CD4-positive, alpha-beta T cell treated with Interleukin-17A for 4 hours (primary cell): ENCODE data around the gene ALK.
A peak's percentile ranks its signal among the peaks of the same experiment; 100 is the strongest.

Experiments
- DNase-seq: peaks from one replicate; pipeline ENCODE4 v3.0.0-alpha.2; 2020; ENCODE audit warnings: mixed read lengths

Gene ALK

DNA sequence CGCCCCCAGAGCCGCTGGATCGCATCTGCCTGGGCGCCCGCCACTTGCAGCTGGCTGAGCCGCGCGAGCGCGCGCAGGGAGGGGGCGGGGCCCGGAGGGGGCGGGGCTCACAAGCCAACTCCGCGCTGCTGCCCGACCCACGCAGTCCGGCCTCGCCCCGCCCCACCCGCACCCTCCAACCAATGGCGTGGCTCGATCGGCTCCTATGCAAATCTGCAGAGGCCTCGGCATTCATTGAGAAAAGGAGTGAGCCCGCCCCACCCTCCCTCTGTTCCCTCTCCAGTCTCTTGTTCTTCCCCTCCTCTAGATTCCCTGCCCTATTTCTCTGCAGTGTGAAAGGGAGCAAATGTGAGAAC, at the start of gene ALK:
TSS of gene ALK (minus strand) at position 27 of the 356 bp plus-strand sequence. CDS start 927 bp downstream, outside the sequence.
- DNase-seq = peak; percentile 57

- DNase-seq = no peak
These were observed 44.9 kb upstream of the ALK start for GRCh38 chr2:29966266-29966665.

- DNase-seq = no peak
These were observed 42.7 kb upstream of the ALK start for GRCh38 chr2:29963972-29964570.

GRCh38 chr2:29962922-29963321, 41.5 kb upstream of the ALK start:
- DNase-seq = no peak

GRCh38 chr2:29954316-29954715, 32.9 kb upstream of the ALK start:
- DNase-seq = no peak

- no peak for DNase-seq
These were observed 31.6 kb upstream of the ALK start for GRCh38 chr2:29952973-29953372.

- no peak for DNase-seq
These were observed 30.2 kb upstream of the ALK start for GRCh38 chr2:29951576-29951975.

DNA sequence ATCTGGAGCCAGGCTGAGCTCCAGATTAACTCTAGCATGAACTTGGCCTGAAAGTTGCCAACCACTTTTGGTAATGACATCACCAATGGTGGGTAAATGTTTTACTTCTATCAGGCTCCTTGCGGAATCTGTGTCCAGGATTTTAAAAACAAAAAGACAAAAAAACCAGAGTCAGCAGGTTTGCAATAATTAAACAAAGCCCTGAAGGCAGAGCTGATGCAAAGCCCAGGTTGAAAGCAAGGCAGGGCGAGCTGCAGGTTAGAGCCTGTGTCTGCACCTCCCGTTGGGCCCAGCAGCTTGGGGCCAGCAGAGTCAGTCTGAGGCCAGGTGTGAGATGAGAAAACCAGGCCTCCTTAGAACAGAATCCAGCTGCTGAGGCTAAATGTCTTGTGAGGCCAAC, 29.1 kb upstream of the ALK start:
- no peak for DNase-seq

DNA sequence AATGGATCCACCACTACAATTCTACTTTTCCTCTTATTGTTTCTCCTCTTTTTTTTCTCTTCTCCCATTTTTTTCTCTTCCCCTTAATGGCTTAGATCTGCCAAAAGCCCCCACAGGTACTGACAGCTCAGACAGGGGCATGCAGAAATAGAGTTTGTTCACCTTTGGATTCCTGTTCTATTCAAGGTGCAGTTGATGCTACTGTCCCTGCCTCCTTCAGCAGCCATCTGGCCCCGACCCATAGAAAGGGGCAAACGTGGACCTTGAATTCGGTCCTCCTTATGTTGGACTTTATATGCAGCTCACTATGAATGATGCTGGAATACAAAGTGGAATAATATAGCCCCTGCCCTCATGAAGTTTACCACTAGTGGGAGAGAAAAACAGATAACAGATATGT, 27.7 kb upstream of the ALK start:
- no peak for DNase-seq

GRCh38 chr2:29946505-29946904, 25.1 kb upstream of the ALK start:
- no peak for DNase-seq

- no peak for DNase-seq
These were observed 21.3 kb upstream of the ALK start for GRCh38 chr2:29942711-29943110.

GRCh38 chr2:29940706-29941105, 19.3 kb upstream of the ALK start:
- DNase-seq = no peak

GRCh38 chr2:29936020-29936419, 14.6 kb upstream of the ALK start:
- DNase-seq = no peak

DNA sequence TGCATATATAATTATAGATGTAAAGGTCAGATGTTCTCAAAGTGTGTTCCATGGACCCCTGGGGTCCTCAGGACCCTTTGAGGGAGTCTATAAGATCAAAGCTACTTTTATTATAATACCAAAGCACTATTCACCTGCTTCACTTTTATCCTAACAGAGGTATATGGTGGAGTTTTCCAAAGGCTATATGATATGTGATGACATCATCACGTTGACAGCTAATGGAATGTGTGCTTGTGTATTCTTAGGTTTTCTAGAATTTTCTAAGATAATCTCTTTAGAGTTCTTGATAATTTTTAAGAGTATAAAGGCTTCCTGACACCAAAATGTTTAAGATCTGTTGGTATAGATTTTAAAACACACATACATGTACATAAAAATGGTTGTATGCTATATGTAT, 10.4 kb upstream of the ALK start:
- no peak for DNase-seq

GRCh38 chr2:29923110-29923721, 1.8 kb upstream of the ALK start:
- peak; percentile 50 for DNase-seq

DNA sequence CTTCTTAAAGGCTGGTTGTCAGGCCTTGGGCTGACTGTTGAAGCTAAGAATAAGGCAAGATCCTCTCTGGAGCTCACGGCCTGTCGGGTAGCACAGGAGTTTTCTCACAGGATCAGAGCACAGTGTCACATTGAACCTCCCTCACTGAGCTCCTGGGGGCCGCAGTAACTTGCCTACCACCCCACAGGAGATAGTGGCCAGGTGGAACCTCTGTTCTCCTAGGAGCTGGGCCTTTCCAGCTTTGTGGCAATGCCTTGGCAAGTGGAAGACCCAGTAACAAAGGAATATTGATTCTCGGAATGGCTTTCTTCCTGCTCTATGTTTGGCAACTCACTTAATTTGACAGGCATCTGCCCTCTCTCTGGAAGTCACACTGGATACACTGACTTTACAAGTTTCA, 1.2 kb upstream of the ALK start:
- DNase-seq = no peak

DNA sequence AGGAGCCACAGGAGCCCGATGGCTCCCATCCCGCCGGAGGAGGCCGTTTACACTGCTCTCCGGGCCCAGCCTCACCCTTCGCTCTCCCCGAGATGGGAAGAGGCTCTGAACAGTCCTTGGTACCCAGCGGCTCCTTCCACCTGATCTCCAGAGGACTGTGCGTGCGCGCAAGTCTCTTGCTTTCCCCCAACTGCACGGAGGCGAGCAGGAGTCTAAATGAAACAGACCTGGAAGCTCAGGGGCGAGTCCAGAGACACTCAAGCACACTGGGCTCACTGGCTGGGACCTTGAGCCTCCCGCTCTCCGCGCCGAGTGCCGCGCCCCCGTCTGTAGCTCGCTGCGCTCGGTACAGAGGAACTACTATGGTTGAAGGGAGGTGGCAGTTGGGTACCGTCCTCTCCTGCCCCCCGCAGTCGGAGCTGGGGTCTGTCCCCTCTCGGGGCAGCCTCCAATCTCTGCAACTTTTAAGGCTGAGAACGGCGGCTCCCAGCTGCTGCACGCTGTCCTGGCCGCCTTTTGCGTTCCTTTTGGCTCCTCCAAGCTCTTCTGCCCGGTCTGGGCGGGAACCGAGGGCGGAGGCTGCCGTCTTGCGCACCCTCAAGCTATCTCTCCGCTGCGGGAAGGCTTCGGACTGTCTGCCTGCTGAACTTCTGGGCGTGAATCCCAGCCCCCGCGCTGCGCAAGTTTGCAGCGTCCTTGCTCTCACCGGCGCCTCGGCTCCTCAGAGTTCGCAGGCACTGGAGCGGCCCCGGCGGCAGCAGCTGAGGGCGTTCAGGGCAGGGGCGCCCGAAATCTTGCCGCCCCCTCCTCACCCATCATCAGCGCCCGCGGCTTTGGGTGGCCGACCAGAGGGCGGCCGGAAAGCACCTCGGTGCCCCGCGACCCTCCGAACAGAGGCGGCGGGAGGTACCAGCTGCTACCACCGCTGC, 491 bp downstream of the ALK start:
- no peak for DNase-seq

- peak; percentile 41 for DNase-seq
These were observed 1.2 kb downstream of the ALK start for GRCh38 chr2:29920130-29920577.

- DNase-seq = no peak
These were observed 2.4 kb downstream of the ALK start for GRCh38 chr2:29918941-29919340.

DNA sequence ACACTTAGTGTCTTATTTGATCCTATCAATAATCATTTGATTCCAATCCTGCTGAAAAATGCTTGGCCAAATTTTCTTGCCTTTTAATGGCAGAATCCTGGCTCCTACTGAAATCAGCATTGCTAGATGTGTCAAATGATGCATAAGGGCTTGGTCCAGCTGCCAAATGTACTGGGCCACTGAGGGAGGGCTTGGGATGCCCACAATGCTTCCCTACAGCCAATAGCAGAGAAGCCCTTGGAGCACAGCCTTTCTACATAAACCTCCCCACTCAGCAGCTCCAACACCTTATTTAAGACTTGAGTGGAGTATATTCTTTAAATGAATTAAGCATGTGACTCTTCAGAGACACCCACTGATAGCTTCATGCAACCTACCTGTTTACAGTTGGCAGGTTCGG, 3.6 kb downstream of the ALK start:
- no peak for DNase-seq

GRCh38 chr2:29916571-29916970, 4.8 kb downstream of the ALK start:
- no peak for DNase-seq

DNA sequence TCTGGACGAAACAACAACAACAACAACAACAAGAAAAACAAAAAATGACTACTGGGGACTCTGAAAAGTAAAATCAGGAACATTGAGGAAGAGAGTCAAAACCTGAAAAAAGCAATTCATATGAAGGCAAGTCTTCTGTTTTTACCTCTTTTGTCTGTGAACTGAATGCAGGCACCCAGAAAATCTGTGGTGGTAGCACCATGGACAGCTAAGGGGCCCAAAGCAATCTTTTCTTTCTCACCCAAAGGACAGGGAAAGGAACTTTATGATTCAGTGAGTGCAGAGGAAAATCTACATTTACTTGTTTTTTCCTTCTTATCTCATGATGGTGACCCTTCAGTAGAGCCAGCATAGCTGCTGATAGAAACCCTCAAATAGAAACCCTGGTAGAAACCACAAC, 10.4 kb downstream of the ALK start:
- DNase-seq = no peak

DNA sequence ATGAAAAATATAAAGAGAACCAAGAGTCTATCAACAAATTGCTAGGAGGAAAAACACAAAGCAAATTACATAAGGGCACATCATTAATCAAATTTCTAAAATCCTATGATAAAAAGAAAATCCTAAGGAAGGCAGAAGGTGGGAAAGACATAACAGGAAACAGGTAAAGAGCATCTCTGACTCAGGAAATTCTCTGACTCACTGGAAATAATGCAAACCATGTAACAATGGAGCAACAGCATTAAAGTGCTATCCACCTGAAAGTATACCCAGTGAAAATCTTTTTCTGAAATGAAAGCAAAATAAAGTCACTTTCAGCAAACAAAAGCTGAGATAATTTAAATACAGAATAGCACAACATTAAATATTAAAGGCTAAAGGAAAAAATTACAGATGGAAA, 10.9 kb downstream of the ALK start:
- no peak for DNase-seq

DNA sequence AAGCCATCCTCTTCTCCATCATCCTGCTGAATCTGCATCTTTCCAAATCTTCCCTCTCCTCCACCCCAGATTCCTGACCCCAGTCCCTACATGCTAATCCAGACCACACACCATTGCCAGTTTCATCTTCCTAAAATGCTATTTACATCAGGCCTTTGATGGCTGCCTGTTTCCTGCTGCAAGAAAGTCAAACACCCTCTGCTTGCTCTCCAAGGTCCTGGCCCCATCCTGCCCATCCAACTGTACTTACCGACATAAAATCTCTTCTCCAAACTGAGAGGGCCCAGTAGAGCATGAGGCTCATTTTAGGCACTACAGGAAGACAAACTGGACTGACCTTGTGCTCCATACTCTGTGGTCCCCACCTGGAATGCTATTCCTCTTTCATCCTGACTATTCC, 19.0 kb downstream of the ALK start:
- DNase-seq = no peak
